OCI-LY1 (cell line): ENCODE measurements around the gene VN1R4.

Source experiments
- H2AFZ ChIP-seq: fragments of 200-600 bp; sonication (generic), shearing (Covaris generic); 2 replicates; pipeline ENCODE4 v1.6.0; 2014; ENCODE audit warnings: antibody characterized with exemption, mild to moderate bottlenecking, low read length
- H3F3A ChIP-seq: fragments of 200-600 bp; sonication (generic), shearing (Covaris generic); 2 replicates; pipeline ENCODE4 v1.6.0; 2014; ENCODE audit warnings: mild to moderate bottlenecking, antibody characterized with exemption, low read length, moderate library complexity; ENCODE audit not compliant: insufficient read depth
- H3K27ac ChIP-seq: fragments of 200-600 bp; sonication (generic); 2 replicates; pipeline ENCODE4 v1.5.1; 2014; ENCODE audit warnings: low read length, mixed run types, mild to moderate bottlenecking, low read depth; ENCODE audit not compliant: poor library complexity, severe bottlenecking
- H3K27me3 ChIP-seq: fragments of 200-600 bp; sonication (generic); 2 replicates; pipeline ENCODE4 v1.6.0; 2014; ENCODE audit warnings: antibody characterized with exemption, mild to moderate bottlenecking, low read length, moderate library complexity; ENCODE audit not compliant: insufficient read depth
- H3K36me3 ChIP-seq: fragments of 200-600 bp; sonication (generic); 2 replicates; pipeline ENCODE4 v1.6.1; 2014; ENCODE audit warnings: mild to moderate bottlenecking, antibody characterized with exemption, low read length, moderate library complexity, mixed read lengths; ENCODE audit not compliant: insufficient read depth
- H3K4me1 ChIP-seq: fragments of 200-600 bp; sonication (generic); 2 replicates; pipeline ENCODE4 v1.5.1; 2014; ENCODE audit warnings: mild to moderate bottlenecking, low read length, moderate library complexity; ENCODE audit not compliant: insufficient read depth, severe bottlenecking
- H3K4me2 ChIP-seq: fragments of 200-600 bp; sonication (generic), shearing (Covaris generic); 2 replicates; pipeline ENCODE4 v1.6.1; 2014; ENCODE audit warnings: low read length
- H3K4me3 ChIP-seq: fragments of 200-600 bp; sonication (generic); 2 replicates; pipeline ENCODE4 v1.5.1; 2014; ENCODE audit warnings: low read length, low read depth, mild to moderate bottlenecking, mixed read lengths; ENCODE audit not compliant: poor library complexity, severe bottlenecking
- H3K79me2 ChIP-seq: fragments of 200-600 bp; shearing (Covaris generic); 2 replicates; pipeline ENCODE4 v1.6.1; 2016; ENCODE audit warnings: mixed run types, low read length, mixed read lengths; ENCODE audit not compliant: insufficient read depth
- H3K9ac ChIP-seq: fragments of 200-600 bp; sonication (generic), shearing (Covaris generic); 2 replicates; pipeline ENCODE4 v1.6.1; 2014; ENCODE audit warnings: mild to moderate bottlenecking, low read length, mixed read lengths
- H3K9me2 ChIP-seq: fragments of 200-600 bp; sonication (generic), shearing (Covaris generic); 2 replicates; pipeline ENCODE4 v1.6.1; 2014; ENCODE audit warnings: low read depth, mild to moderate bottlenecking, low read length, mixed read lengths
- H3K9me3 ChIP-seq: fragments of 200-600 bp; shearing (Covaris generic); 2 replicates; pipeline ENCODE4 v1.6.1; 2014; ENCODE audit warnings: low read length, mixed read lengths
- H4K20me1 ChIP-seq: fragments of 200-600 bp; sonication (generic), shearing (Covaris generic); 2 replicates; pipeline ENCODE4 v1.6.0; 2016; ENCODE audit warnings: mild to moderate bottlenecking, low read length; ENCODE audit not compliant: insufficient read depth
- EZH2 ChIP-seq: fragments of 200-600 bp; sonication (generic), shearing (Covaris generic); IDR thresholded peaks from 2 replicates; pipeline ENCODE4 v1.8.0; 2017; ENCODE audit warnings: borderline replicate concordance, mixed run types, mild to moderate bottlenecking, antibody characterized with exemption, low read length, moderate library complexity, mixed read lengths
- TF ChIP-seq, protein P1 (sequence below): fragments of 200-600 bp; sonication (generic), shearing (Covaris generic); IDR thresholded peaks from 2 replicates; pipeline ENCODE4 v1.5.1; 2017; ENCODE audit warnings: mild to moderate bottlenecking, antibody characterized with exemption, low read length, moderate library complexity, mixed read lengths

VN1R4 gene

DNA sequence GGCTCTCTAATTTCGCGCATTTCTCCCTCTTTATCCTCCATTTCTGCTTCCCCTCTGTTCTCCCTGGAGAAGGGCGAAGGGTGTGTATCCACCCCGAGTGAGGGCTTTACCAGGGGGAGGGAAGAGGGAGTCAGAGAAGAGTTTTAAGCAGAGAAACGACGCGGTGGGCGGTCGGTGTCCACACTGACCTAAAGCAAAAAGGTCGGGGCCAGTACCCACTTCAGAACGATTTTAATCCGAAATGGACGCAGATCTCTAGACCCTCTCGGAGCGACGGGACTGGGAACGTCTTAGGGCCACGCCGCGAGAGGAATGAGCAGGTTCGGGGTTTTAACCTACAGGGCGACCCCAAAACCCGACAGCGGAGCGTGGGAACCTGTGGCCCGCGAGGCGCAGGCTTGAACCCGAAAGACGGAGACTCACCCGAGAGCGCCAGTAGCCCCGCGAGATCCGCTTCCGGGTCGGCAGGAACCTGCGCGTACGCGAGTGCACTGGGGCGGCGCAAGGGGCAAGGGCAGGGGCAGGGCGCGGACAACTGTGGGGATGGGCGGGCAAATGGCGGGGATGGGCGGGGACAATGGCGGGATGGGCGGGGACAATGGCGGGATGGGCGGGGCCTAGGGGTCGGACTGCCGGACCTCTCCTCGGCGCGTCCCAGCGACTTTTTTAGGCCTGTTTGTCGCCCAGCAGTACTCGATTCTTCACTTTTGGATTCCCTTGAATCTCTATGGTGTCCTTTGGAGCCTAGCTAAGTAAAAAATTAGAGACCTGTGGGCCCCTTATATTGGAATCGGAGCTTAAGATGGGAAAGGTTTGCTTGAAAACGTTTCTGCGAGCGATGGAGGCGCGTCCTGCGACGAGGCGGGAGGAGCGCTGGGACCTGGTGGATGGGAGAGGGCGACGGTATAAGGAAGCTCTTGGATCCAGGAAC lies 12.8 kb downstream of the VN1R4 start, which contains the start of gene ZNF677:
TSS of gene ZNF677 (minus strand) at position 463 of the 931 bp plus-strand sequence. CDS start 3,323 bp downstream, outside the sequence.
- Histone ChIP-seq H3K36me3 (no peaks in the 10 kb centered on the region), H3K4me1 (no peaks in the 10 kb centered on the region), H3K27ac (no peak within 1 kb of the TSS), H3K4me3 (no peak within 1 kb of the TSS), H2AFZ (no peak within 1 kb of the TSS), H3K9me3 (peaks cover 3% of the 10 kb centered on the region; the same call in 1 of the 2 replicates), H3K9ac (no peak within 1 kb of the TSS), H3F3A (no peaks in the 10 kb centered on the region), H3K4me2 (no peak within 1 kb of the TSS), H3K27me3 (no peaks in the 10 kb centered on the region), H3K9me2 (no peaks in the 10 kb centered on the region), H3K79me2 (no peaks in the 10 kb centered on the region), H4K20me1 (no peaks in the 10 kb centered on the region)
- no peak for TF ChIP-seq EZH2
- TF ChIP-seq, protein P1, sequence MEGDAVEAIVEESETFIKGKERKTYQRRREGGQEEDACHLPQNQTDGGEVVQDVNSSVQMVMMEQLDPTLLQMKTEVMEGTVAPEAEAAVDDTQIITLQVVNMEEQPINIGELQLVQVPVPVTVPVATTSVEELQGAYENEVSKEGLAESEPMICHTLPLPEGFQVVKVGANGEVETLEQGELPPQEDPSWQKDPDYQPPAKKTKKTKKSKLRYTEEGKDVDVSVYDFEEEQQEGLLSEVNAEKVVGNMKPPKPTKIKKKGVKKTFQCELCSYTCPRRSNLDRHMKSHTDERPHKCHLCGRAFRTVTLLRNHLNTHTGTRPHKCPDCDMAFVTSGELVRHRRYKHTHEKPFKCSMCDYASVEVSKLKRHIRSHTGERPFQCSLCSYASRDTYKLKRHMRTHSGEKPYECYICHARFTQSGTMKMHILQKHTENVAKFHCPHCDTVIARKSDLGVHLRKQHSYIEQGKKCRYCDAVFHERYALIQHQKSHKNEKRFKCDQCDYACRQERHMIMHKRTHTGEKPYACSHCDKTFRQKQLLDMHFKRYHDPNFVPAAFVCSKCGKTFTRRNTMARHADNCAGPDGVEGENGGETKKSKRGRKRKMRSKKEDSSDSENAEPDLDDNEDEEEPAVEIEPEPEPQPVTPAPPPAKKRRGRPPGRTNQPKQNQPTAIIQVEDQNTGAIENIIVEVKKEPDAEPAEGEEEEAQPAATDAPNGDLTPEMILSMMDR = no peak

DNA sequence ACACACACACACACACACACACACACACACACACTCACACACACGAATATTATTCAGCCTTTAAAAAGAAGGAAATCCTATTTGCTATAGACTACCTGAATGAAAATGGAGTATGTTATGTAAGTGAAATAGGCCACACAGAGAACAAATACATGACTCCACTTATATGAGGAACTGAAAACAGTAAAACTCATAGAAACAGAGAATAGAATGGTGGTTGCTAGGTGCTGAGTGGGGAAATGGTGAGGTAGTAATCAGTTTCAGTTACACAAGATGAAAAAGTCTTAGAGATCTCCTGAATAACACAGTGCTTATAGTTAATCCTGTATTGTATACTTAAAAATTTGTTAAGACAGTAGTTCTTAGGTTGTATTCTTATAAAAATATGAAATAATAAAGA lies 21.0 kb downstream of the VN1R4 start:
- Histone ChIP-seq H3K4me3 (no peak overlapping the region), H4K20me1 (no peaks in the 10 kb centered on the region), H3K4me2 (no peak overlapping the region), H3K27me3 (no peaks in the 10 kb centered on the region), H3K9ac (no peak overlapping the region), H3K9me3 (peaks cover 10% of the 10 kb centered on the region; the same call in 1 of the 2 replicates), H3K36me3 (no peaks in the 10 kb centered on the region), H3K79me2 (no peaks in the 10 kb centered on the region), H2AFZ (no peak overlapping the region), H3F3A (no peaks in the 10 kb centered on the region), H3K9me2 (no peaks in the 10 kb centered on the region), H3K27ac (no peak overlapping the region), H3K4me1 (no peaks in the 10 kb centered on the region)
- no peak for TF ChIP-seq EZH2

DNA sequence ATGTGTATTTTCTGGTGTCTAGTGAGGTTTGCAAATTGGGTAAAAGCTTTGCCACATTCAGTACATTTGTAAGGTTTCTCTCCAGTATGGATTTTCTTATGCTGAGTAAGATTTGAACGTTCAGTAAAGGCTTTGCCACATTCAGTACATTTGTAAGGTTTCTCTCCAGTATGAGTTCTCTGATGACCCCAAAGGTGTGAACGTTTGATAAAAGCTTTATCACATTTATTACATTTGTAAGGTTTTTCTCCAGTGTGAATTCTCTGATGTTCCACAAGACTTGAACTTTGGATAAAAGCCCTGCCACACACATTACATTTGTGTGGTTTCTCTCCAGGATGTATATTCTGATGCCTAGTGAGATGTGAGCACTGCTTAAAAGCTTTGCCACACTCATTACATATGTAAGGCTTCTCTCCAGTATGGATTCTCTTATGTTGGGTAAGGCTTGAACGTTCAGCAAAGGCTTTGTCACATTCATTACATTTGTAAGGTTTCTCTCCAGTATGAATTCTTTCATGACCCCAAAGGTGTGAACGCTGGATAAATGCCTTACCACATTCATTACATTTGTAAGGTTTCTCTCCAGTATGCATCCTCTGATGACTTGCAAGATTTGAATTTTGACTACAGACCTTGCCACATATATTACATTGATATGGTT lies 30.3 kb downstream of the VN1R4 start:
- Histone ChIP-seq H3K27me3 (no peaks in the 10 kb centered on the region), H3K4me2 (no peak overlapping the region), H3K79me2 (no peaks in the 10 kb centered on the region), H3K4me3 (no peak overlapping the region), H3F3A (no peaks in the 10 kb centered on the region), H3K9ac (no peak overlapping the region), H3K9me2 (no peaks in the 10 kb centered on the region), H3K27ac (no peak overlapping the region), H3K36me3 (no peaks in the 10 kb centered on the region), H3K9me3 (peaks cover 27% of the 10 kb centered on the region), H2AFZ (no peak overlapping the region), H4K20me1 (no peaks in the 10 kb centered on the region), H3K4me1 (no peaks in the 10 kb centered on the region)
- no peak for TF ChIP-seq EZH2
- TF ChIP-seq, protein P1 = no peak
